A549 (cell line): Measurements from ENCODE around the gene ASTN1. TPM values are rescaled to one million over a fixed set of nuclear protein-coding genes. Genes with fewer than 3 reads are reported as not detected.

Source experiments
- ATAC-seq, 2 experiments: fragments of 200-7000 bp in 1 of 2; fragments of >200 bp in 1 of 2; cut with Nextera tagmentation in 1 of 2; cut with Tn5 transposase in 1 of 2; 3 replicates each; pipeline versions ENCODE4 v1.8.0 to v1.9.1; 2018 to 2020; ENCODE audit warnings: mild to moderate bottlenecking in 1 of 2, moderate library complexity in 1 of 2
- CTCF ChIA-PET: fragments of 300-600 bp; sonication (Branson Sonifier 250); formaldehyde crosslinking; extraction: SDS; loops from one replicate; lab custom pipeline; 2021; ENCODE audit warnings: antibody characterized with exemption, inconsistent platforms; lab: Yijun Ruan, JAX
- POLR2A ChIA-PET: fragments of 350-600 bp; formaldehyde crosslinking; extraction: SDS; loops from one replicate; lab custom pipeline; 2021; ENCODE audit warnings: antibody characterized with exemption, inconsistent platforms; lab: Yijun Ruan, JAX
- DNase-seq, 2 experiments: peaks; one replicate each; pipeline versions ENCODE4 v3.0.0 to v3.0.0-alpha.2; 2011 to 2016; ENCODE audit warnings: low read depth in 1 of 2, low spot score in 1 of 2
- FAIRE-seq: peaks from 2 replicates; lab custom pipeline; 2011; peaks lifted over from hg19 to GRCh38; lab: Jason Lieb, UNC
- H3K27ac ChIP-seq, 2 experiments: fragments of >200 bp; sonication (Bioruptor Twin); formaldehyde crosslinking; 3 replicates each; pipeline ENCODE4 v1.5.1; 2016 to 2017
- H3K4me1 ChIP-seq: fragments of >200 bp; sonication (Bioruptor Twin); formaldehyde crosslinking; 3 replicates; pipeline ENCODE4 v1.6.1; 2016
- H3K4me2 ChIP-seq: fragments of >200 bp; sonication (Bioruptor Twin); formaldehyde crosslinking; 3 replicates; pipeline ENCODE4 v1.6.1; 2016
- H3K4me3 ChIP-seq: fragments of >200 bp; sonication (Bioruptor Twin); formaldehyde crosslinking; 3 replicates; pipeline ENCODE4 v1.5.1; 2016
- H3K9me3 ChIP-seq: fragments of >200 bp; sonication (Bioruptor Twin); formaldehyde crosslinking; 3 replicates; pipeline ENCODE4 v1.6.1; 2016
- ATOH8 ChIP-seq: fragments of 250-450 bp; sonication (Bioruptor Pico); IDR thresholded peaks from 2 replicates; pipeline ENCODE4 v1.5.0; 2020; ENCODE audit warnings: low read depth, mild to moderate bottlenecking, moderate library complexity
- CBX2 ChIP-seq: fragments of 200-600 bp; sonication (generic); IDR thresholded peaks from 2 replicates; pipeline ENCODE4 v1.6.1; 2016; ENCODE audit warnings: low read depth, mild to moderate bottlenecking, borderline replicate concordance
- CBX8 ChIP-seq: fragments of 200-600 bp; sonication (generic); IDR thresholded peaks from 2 replicates; pipeline ENCODE4 v1.6.1; 2016
- CEBPB ChIP-seq, 2 experiments: fragments of >200 bp in 1 of 2; sonication (Bioruptor Twin) in 1 of 2; formaldehyde crosslinking in 1 of 2; IDR thresholded peaks; 2 replicates each; pipeline ENCODE4 v1.6.1; 2012 to 2016
- CHD2 ChIP-seq: fragments of 150-350 bp; IDR thresholded peaks from 2 replicates; pipeline ENCODE4 v1.6.1; 2014; ENCODE audit warnings: low read length; ENCODE audit not compliant: partially characterized antibody
- CHD4 ChIP-seq: fragments of 200-600 bp; sonication (generic); IDR thresholded peaks from 2 replicates; pipeline ENCODE4 v1.6.1; 2016; ENCODE audit warnings: antibody characterized with exemption, mild to moderate bottlenecking, borderline replicate concordance
- EHF ChIP-seq: fragments of 250-450 bp; sonication (Bioruptor Pico); IDR thresholded peaks from 2 replicates; pipeline ENCODE4 v1.5.0; 2020; ENCODE audit warnings: mild to moderate bottlenecking
- ELK1 ChIP-seq: fragments of 150-350 bp; IDR thresholded peaks from 2 replicates; pipeline ENCODE4 v1.6.1; 2014; ENCODE audit warnings: low read depth, mild to moderate bottlenecking, low read length
- ESRRA ChIP-seq: fragments of 150-350 bp; IDR thresholded peaks from 2 replicates; pipeline ENCODE4 v1.6.1; 2014; ENCODE audit warnings: mild to moderate bottlenecking, low read length, borderline replicate concordance
- FOSB ChIP-seq: fragments of 250-450 bp; sonication (Bioruptor Pico); IDR thresholded peaks from 2 replicates; pipeline ENCODE4 v1.5.0; 2020; ENCODE audit warnings: mild to moderate bottlenecking, moderate library complexity
- HES2 ChIP-seq: fragments of >200 bp; sonication (Bioruptor Twin); formaldehyde crosslinking; IDR thresholded peaks from 2 replicates; pipeline ENCODE4 v1.6.1; 2016
- HEYL ChIP-seq: fragments of 250-450 bp; sonication (Bioruptor Pico); IDR thresholded peaks from 2 replicates; pipeline ENCODE4 v1.8.0; 2021; ENCODE audit warnings: mild to moderate bottlenecking, moderate library complexity
- HOXB5 ChIP-seq: fragments of 250-450 bp; sonication (Bioruptor Pico); IDR thresholded peaks from 2 replicates; pipeline ENCODE4 v1.5.0; 2020; ENCODE audit warnings: mild to moderate bottlenecking, moderate library complexity
- JUN ChIP-seq, 2 experiments: fragments of >200 bp; sonication (Bioruptor Twin); formaldehyde crosslinking; IDR thresholded peaks; 2 replicates in 1 of 2; 3 replicates in 1 of 2; pipeline ENCODE4 v1.6.1; 2016 to 2017
- KDM5A ChIP-seq: fragments of 200-600 bp; sonication (generic); IDR thresholded peaks from 2 replicates; pipeline ENCODE4 v1.6.1; 2016; ENCODE audit warnings: antibody characterized with exemption, mild to moderate bottlenecking
- NFE2L2 ChIP-seq: fragments of 150-350 bp; conservative IDR thresholded peaks from 2 replicates; pipeline ENCODE4 v1.6.1; 2014; ENCODE audit warnings: low read length
- NR3C1 ChIP-seq: fragments of >200 bp; sonication (Bioruptor Twin); formaldehyde crosslinking; IDR thresholded peaks from 3 replicates; pipeline ENCODE4 v1.6.1; 2017
- PHF8 ChIP-seq: fragments of 200-600 bp; sonication (generic); IDR thresholded peaks from 2 replicates; pipeline ENCODE4 v1.6.1; 2016; ENCODE audit warnings: low read depth, mild to moderate bottlenecking, antibody characterized with exemption, moderate library complexity, borderline replicate concordance
- POLR2A ChIP-seq: IDR thresholded peaks from 2 replicates; pipeline ENCODE4 v1.6.1; 2012; ENCODE audit warnings: mild to moderate bottlenecking, low read length
- RARB ChIP-seq: fragments of 250-450 bp; sonication (Bioruptor Pico); IDR thresholded peaks from 2 replicates; pipeline ENCODE4 v1.8.0; 2021; ENCODE audit warnings: mild to moderate bottlenecking, moderate library complexity
- RCOR1 ChIP-seq: fragments of 150-350 bp; IDR thresholded peaks from 2 replicates; pipeline ENCODE4 v1.6.1; 2014; ENCODE audit warnings: antibody characterized with exemption, low read length, low read depth
- RFX5 ChIP-seq: fragments of 450-650 bp; IDR thresholded peaks from 2 replicates; pipeline ENCODE4 v1.7.1; 2014; ENCODE audit warnings: antibody characterized with exemption, mild to moderate bottlenecking, moderate library complexity
- ZC3H11A ChIP-seq: fragments of 450-650 bp; IDR thresholded peaks from 2 replicates; pipeline ENCODE4 v1.6.1; 2014; ENCODE audit warnings: antibody characterized with exemption, mild to moderate bottlenecking
- ZNF302 ChIP-seq: fragments of 250-450 bp; sonication (Bioruptor Pico); IDR thresholded peaks from 2 replicates; pipeline ENCODE4 v1.9.0; 2021; ENCODE audit warnings: inconsistent platforms, mild to moderate bottlenecking, moderate library complexity
- whole genome bisulfite sequencing: methylation state at CpG from one replicate; pipeline ENCODE4 v1.1.6; 2017; ENCODE audit errors: missing lambda C conversion rate; 5-methylcytosine and 5-hydroxymethylcytosine counted together
- polyA plus RNA-seq, 4 experiments: library from polyadenylated mRNA; depleted of rRNA in 3 of 4; stranded (reverse); fragments of >200 nt; fragmentation: RNase III in 1 of 4; extraction: RNeasy Plus Mini Kit Qiagen cat#74134 plus additional on column Dnase treatment in 1 of 4; gene quantifications; 2 replicates in 3 of 4; 3 replicates in 1 of 4; pipeline ENCODE4 v1.2.3, GENCODE V29; 2011 to 2017
- TF ChIP-seq, protein P1 (sequence below): IDR thresholded peaks from 2 replicates; pipeline ENCODE4 v1.6.1; 2012; ENCODE audit warnings: low read depth, borderline replicate concordance
- TF ChIP-seq, protein P2 (sequence below): IDR thresholded peaks from 2 replicates; pipeline ENCODE4 v1.6.1; 2012

The ASTN1 gene
- polyA plus RNA-seq, 2 of the 4 experiments (the other 2 are of a cell fraction) = not detected

- 53% methylated on average over 12 of the region's 13 CpGs for WGBS
- POLR2A ChIA-PET = no interaction called here
These were observed 16.7 kb upstream of the ASTN1 start for GRCh38 chr1:177181280-177181630.

GRCh38 chr1:177174921-177175634 lies 10.6 kb upstream of the ASTN1 start:
- ChIA-PET POLR2A (no interaction called here), CTCF (interaction anchor here (0.6 to 1.4 kb wide), 2 partner anchors 33 to 277 kb away, joined by 3 to 4 read pairs; no protein-coding TSS in a partner anchor)
- WGBS = 33% methylated on average over 6 of the region's 6 CpGs
- no peak overlapping the region for H3K4me2 ChIP-seq
- H3K9me3 ChIP-seq = no peaks in the 10 kb centered on the region
- H3K4me1 ChIP-seq = peaks cover 7% of the 10 kb centered on the region; the same call in 1 of the 3 replicates
- H3K27ac ChIP-seq = no peak overlapping the region
- TF ChIP-seq ZNF302 (CRISPR knock-in tag) (no peak), JUN (IDR thresholded peaks at IDR 0.05) (no peak), HES2 (no peak), NR3C1 (no peak), HOXB5 (CRISPR knock-in tag) (no peak), KDM5A (no peak), RARB (no peak), CHD4 (no peak), CBX8 (no peak), FOSB (CRISPR knock-in tag) (no peak), ATOH8 (CRISPR knock-in tag) (no peak), RCOR1 (no peak), RFX5 (no peak)
- no peak overlapping the region for H3K4me3 ChIP-seq
- ATAC-seq (no peak), DNase-seq (no peak), FAIRE-seq (no peak)

More at GRCh38 chr1:177181280-177181630, 16.7 kb upstream of the ASTN1 start:
- peak overlapping the region; percentile 38; the same call in 2 of the 3 replicates for H3K4me3 ChIP-seq
- FAIRE-seq (no peak), DNase-seq (no peak)
- CTCF ChIA-PET = interaction anchor here (0.6 to 2.4 kb wide), 27 partner anchors 9 to 835 kb away, joined by 3 to 28 read pairs (median 5); partner anchors contain the start of genes ASTN1 and BRINP2
- TF ChIP-seq EHF (no peak), NFE2L2 (no peak), ZC3H11A (no peak), ESRRA (no peak), CBX2 (no peak)
- TF ChIP-seq, protein P1, sequence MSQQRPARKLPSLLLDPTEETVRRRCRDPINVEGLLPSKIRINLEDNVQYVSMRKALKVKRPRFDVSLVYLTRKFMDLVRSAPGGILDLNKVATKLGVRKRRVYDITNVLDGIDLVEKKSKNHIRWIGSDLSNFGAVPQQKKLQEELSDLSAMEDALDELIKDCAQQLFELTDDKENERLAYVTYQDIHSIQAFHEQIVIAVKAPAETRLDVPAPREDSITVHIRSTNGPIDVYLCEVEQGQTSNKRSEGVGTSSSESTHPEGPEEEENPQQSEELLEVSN = no peak
- TF ChIP-seq, all 56 proteins: peak for 0
- ATAC-seq = peak; percentile 35 to 47; a peak in 4 of 6 replicates
- Histone ChIP-seq H3K9me3 (no peaks in the 10 kb centered on the region; the same call in 2 of the 3 replicates), H3K4me1 (0 out of 3 replicates have a peak, but pooled peaks cover 3% of the 10 kb centered on the region), H3K4me2 (peak overlapping the region; percentile 93), H3K27ac (0 out of 6 replicates have a peak overlapping the region, but pooled peaks of 1 of the 2 experiments have one; percentile 23)

DNA sequence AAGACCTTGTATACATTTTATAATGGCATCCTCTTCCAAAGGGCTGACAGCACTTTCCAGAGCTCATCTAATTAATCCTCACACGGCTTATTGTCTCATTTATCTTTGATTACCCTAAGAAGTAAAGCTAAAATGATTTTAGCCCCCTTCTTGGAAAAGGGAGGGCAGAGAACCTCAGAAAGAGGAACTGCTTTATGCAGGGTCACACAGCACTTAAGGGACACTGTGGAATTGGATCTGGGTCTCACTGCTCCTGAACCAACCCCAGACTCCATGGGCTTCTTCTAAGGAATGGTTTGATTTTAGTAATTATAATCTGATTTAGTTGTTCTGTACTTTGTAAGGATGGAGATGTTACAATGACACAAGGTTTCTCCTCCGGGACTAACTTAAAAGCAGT lies 9.5 kb upstream of the ASTN1 start:
- ChIA-PET POLR2A (no interaction called here), CTCF (no interaction called here)
- 33% methylated on average over 2 of the region's 2 CpGs for WGBS

More for the DNA sequence above, 9.5 kb upstream of the ASTN1 start:
- no peak overlapping the region for H3K4me2 ChIP-seq
- H3K4me3 ChIP-seq = no peak overlapping the region
- H3K9me3 ChIP-seq = no peaks in the 10 kb centered on the region
- TF ChIP-seq HOXB5 (CRISPR knock-in tag) (no peak), HEYL (CRISPR knock-in tag) (no peak), ZNF302 (CRISPR knock-in tag) (no peak), POLR2A (no peak), ZC3H11A (no peak), HES2 (no peak), CEBPB (IDR thresholded peaks at IDR 0.05) (no peak), RFX5 (no peak), PHF8 (no peak), FOSB (CRISPR knock-in tag) (no peak), CHD2 (no peak), ELK1 (no peak), JUN (IDR thresholded peaks at IDR 0.05) (no peak)
- TF ChIP-seq, protein P2, sequence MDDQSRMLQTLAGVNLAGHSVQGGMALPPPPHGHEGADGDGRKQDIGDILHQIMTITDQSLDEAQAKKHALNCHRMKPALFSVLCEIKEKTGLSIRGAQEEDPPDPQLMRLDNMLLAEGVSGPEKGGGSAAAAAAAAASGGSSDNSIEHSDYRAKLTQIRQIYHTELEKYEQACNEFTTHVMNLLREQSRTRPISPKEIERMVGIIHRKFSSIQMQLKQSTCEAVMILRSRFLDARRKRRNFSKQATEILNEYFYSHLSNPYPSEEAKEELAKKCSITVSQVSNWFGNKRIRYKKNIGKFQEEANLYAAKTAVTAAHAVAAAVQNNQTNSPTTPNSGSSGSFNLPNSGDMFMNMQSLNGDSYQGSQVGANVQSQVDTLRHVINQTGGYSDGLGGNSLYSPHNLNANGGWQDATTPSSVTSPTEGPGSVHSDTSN = no peak
- TF ChIP-seq, all 56 proteins: peak for 0
- no peak for FAIRE-seq
- DNase-seq = no peak
- no peak for ATAC-seq
- Histone ChIP-seq H3K4me1 (peaks cover 7% of the 10 kb centered on the region; the same call in 1 of the 3 replicates), H3K27ac (no peak overlapping the region)
